Upper lobe of right lung (tissue), 1 donor: ENCODE data around the gene FA2H. TPM values are rescaled to one million over a fixed set of nuclear protein-coding genes. Genes with fewer than 3 reads are reported as not detected.

Experiments used
- ATAC-seq: fragments of 200-7000 bp; cut with Tn5 transposase; one replicate; pipeline ENCODE4 v1.9.1; 2020; ENCODE audit warnings: mild to moderate bottlenecking, moderate library complexity
- DNase-seq: peaks from one replicate; pipeline ENCODE4 v3.0.0-alpha.2; 2020
- H3K27ac ChIP-seq: fragments of 200-600 bp; one replicate; pipeline ENCODE4 v1.8.0; 2022
- H3K27me3 ChIP-seq: fragments of 200-600 bp; one replicate; pipeline ENCODE4 v1.8.0; 2022; ENCODE audit warnings: mild to moderate bottlenecking
- H3K36me3 ChIP-seq: fragments of 200-600 bp; one replicate; pipeline ENCODE4 v1.8.0; 2022
- H3K4me1 ChIP-seq: fragments of 200-600 bp; one replicate; pipeline ENCODE4 v1.8.0; 2022
- H3K4me3 ChIP-seq: fragments of 200-600 bp; one replicate; pipeline ENCODE4 v1.8.0; 2022; ENCODE audit warnings: mild to moderate bottlenecking
- H3K9me3 ChIP-seq: fragments of 200-600 bp; one replicate; pipeline ENCODE4 v1.8.0; 2022
- CTCF ChIP-seq: fragments of 200-600 bp; IDR thresholded peaks from one replicate; pipeline ENCODE4 v1.8.0; 2022; ENCODE audit warnings: antibody characterized with exemption
- intact Hi-C: fragments of 100-400 bp; cut with DNase I; formaldehyde crosslinking; loops from one replicate; pipeline ENCODE4 v1.11.0; 2022
- total RNA-seq: library from RNA; stranded (reverse); fragmentation: NEBNext Ultra II Directional; extraction: Animal tissue kit (Norgen Biotek cat#: 25700); gene quantifications from one replicate; pipeline ENCODE4 v1.2.1, GENCODE V29; 2021
- donor health status: DM: no; HTN: yes; CAD: no; lungs with severe emphysema.

Gene FA2H
- total RNA-seq, 1 donor from 2014 or later, result 2.1 TPM

GRCh38 chr16:74720579-74720978 lies 54.0 kb downstream of the FA2H start:
- no peak for DNase-seq
- Histone ChIP-seq H3K4me1 (no peaks in the 10 kb centered on the region), H3K9me3 (no peaks in the 10 kb centered on the region), H3K4me3 (no peak overlapping the region), H3K27ac (no peak overlapping the region), H3K27me3 (no peaks in the 10 kb centered on the region), H3K36me3 (no peaks in the 10 kb centered on the region)
- no peak for ATAC-seq
- intact Hi-C loops, result no loop called here
- no peak for TF ChIP-seq CTCF

GRCh38 chr16:74718741-74719610 lies 55.6 kb downstream of the FA2H start:
- Histone ChIP-seq H3K4me3 (no peak overlapping the region), H3K36me3 (no peaks in the 10 kb centered on the region), H3K4me1 (no peaks in the 10 kb centered on the region), H3K9me3 (no peaks in the 10 kb centered on the region), H3K27ac (no peak overlapping the region), H3K27me3 (no peaks in the 10 kb centered on the region)
- no peak for ATAC-seq
- DNase-seq, result no peak
- intact Hi-C loops, result no loop called here
- no peak for TF ChIP-seq CTCF

- DNase-seq (no peak), ATAC-seq (no peak)
- Histone ChIP-seq H3K36me3 (no peaks in the 10 kb centered on the region), H3K27me3 (no peaks in the 10 kb centered on the region), H3K9me3 (no peaks in the 10 kb centered on the region), H3K4me3 (no peak overlapping the region), H3K27ac (no peak overlapping the region), H3K4me1 (no peaks in the 10 kb centered on the region)
- intact Hi-C loops, result no loop called here
- TF ChIP-seq CTCF, result no peak
These were observed 56.5 kb downstream of the FA2H start for GRCh38 chr16:74718140-74718539.

- intact Hi-C loops, result no loop called here
- Histone ChIP-seq H3K4me3 (no peak overlapping the region), H3K27ac (no peak overlapping the region), H3K27me3 (no peaks in the 10 kb centered on the region), H3K4me1 (no peaks in the 10 kb centered on the region), H3K36me3 (no peaks in the 10 kb centered on the region), H3K9me3 (no peaks in the 10 kb centered on the region)
- DNase-seq (no peak), ATAC-seq (no peak)
- TF ChIP-seq CTCF, result no peak
These were observed 57.3 kb downstream of the FA2H start for GRCh38 chr16:74717367-74717766.

- H3K27ac ChIP-seq, result no peak overlapping the region
- TF ChIP-seq CTCF, result no peak
These were observed 58.3 kb downstream of the FA2H start for GRCh38 chr16:74716355-74716754.

More at GRCh38 chr16:74716355-74716754, 58.3 kb downstream of the FA2H start:
- intact Hi-C loops, result no loop called here
- Histone ChIP-seq H3K4me3 (no peak overlapping the region), H3K27me3 (no peaks in the 10 kb centered on the region), H3K9me3 (no peaks in the 10 kb centered on the region), H3K4me1 (no peaks in the 10 kb centered on the region), H3K36me3 (no peaks in the 10 kb centered on the region)
- DNase-seq, result peak; percentile 58
- no peak for ATAC-seq
